Parietal lobe (tissue), 1 donor: ENCODE measurements around the gene BGN. TPM values are rescaled to one million over a fixed set of nuclear protein-coding genes. Genes with fewer than 3 reads are reported as not detected.

ENCODE experiments used
- total RNA-seq: library from RNA; depleted of rRNA; stranded (reverse); fragments of >200 nt; gene quantifications from one replicate; pipeline ENCODE4 v1.2.3, GENCODE V29; 2014

BGN gene
- 4.7 TPM for total RNA-seq

DNA sequence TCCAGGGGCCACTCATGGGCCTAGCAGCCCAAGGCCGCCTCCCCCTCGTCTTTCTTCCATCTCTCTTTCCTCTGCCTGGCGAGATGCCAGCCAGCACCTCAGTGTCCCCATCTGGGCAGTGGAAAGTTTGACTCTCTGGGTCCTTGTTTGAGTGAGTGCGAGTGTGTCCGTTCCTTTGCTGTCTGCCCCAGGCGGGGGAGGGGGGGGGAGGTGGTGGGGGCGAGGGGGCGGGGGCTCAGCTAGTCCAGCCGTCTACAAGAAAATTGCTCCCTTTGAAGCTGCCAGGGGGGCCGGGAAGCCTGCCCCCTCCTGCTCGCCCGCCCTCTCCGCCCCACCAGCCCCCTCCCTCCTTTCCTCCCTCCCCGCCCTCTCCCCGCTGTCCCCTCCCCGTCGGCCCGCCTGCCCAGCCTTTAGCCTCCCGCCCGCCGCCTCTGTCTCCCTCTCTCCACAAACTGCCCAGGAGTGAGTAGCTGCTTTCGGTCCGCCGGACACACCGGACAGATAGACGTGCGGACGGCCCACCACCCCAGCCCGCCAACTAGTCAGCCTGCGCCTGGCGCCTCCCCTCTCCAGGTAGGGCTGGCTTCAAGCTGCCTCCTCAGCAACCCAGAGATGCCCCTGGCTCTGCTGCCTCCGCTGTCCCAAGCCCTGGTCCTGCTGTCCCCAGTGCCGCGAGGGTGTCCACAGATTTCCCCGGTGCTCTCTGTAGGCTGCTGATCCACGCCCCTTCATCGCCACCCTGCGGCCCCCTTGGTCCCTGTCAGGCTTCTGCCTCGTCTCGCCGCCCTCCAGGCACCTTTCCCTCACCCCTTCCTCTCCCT lies at the start of gene BGN:
Gene BGN, plus strand, starts transcription at position 440 of the 821 bp plus-strand sequence. CDS start 9,652 bp downstream, outside the sequence.

DNA sequence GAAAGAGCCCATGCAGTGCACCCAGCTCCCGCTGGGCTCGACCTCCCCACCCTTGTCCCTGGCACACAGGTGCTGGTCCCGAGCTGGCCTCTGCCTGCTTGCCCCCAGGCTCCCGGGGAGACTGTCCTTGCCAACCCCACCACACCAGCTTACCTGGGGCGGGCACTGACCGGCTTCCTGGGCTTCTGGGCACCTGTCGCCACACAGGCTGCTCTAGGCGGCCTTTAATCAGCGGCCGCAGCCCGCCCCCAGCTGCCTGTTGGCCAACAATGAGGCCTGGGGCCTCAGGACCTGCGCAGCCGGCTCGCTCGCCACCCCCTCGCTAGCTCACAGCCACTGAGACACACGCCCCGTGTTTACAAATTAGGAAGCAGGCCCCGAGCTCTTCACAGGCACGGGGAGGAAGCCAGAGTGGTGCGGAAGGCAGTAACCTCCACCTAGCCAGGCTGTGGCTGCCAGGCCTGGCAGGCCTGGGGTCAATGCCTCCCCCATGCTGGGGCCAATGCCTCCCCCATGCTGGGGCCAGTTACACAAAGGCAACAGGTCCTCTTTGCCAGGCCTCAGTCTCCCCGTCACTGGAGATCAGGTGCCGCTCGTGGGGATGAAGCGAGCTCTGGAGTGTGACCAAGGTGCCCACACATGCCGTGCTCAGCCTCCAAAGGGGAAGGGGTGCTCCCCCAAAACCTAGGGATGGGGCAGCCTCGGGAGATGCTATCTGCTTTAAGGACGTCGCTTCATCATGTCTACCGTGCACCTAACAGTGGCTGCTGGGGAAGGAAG lies 48.7 kb upstream of the BGN start, which contains the start of gene TREX2:
Gene TREX2, minus strand, starts transcription at position 201 of the 780 bp plus-strand sequence. CDS start 626 bp downstream, outside the sequence.

DNA sequence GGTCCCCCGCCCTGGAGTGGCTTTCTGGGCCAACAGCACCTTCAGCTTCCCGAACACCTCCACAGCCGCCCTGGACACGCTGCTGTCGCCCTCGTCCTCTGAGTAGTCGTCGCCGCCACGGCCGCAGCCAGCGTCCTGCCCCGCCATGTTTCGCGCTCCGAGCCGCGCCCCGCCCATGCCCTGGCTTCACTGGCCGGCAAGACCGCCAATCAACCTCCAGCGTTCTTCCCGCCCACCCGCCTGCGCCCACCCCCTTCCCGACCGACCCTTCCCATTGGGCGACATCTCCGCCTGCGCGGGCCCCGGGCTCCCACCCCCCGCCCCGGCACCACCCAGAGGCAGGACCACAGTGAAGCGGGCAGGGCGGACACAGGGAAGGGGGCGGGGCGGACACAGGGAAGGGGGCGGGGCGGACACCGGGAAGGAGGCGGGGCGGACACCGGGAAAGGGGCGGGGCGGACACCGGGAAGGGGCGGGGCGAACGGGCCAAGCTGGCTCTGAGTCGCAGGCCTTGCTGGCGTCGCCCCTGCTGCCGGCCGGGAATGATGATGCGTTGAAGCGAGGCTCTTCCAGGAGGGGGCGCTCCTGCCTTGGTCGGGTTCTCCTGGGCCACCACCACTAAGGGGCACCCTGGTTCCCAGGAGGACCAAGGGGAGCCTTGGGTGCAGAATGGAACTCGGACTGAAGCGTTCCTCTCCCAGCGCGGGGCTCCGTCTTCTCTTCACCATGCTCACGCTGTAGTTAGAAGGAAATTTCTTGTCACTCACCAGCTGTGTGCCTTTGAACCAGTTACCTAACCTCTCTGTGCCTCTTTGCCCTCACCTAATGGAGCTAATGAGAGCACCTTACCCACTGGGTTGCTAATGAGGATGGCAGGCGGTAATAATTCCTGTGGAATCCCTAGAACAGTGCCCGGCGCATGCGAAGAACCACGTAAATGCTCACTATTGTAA lies 24.1 kb upstream of the BGN start, which contains the start of gene HAUS7:
Gene HAUS7, minus strand, starts transcription at position 166 of the 953 bp plus-strand sequence. Its CDS starts 19 bp downstream, at position 147.

DNA sequence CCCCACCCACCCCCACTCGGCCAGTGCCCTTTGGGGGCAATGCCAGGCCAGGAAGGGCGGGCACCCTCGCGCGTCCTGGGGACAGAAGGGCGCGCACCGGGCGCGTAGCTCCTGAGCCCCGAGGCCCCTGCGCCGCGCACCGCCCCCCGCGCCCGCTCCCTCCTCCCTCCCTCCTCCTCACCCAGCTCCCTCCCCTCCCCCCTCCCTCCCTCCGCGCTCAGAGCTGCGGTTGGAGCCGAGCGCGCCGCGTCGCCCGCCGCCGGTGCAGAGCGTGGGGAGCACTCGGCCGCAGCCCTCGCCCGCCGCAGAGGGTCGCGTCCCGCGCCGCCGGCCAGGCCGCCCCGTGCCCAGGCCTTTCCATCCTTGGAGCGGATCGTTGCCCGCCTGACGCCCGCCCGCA lies 22.6 kb downstream of the BGN start, which contains the start of gene ATP2B3:
Gene ATP2B3, plus strand, starts transcription at position 220 of the 400 bp plus-strand sequence. CDS start 18,606 bp downstream, outside the sequence.

Other genes starting within 250 kb of the BGN start
- not detected for gene PNMA6F, start 173.2 kb upstream of the BGN start, total RNA-seq
- 13.8 TPM for gene ZNF275, start 160.8 kb upstream of the BGN start, total RNA-seq
- not detected for gene PNMA6E, start 93.6 kb upstream of the BGN start, total RNA-seq
- 1.9 TPM for gene ZFP92, start 83.5 kb upstream of the BGN start, total RNA-seq
- 1.9 TPM for gene TREX2, start 48.9 kb upstream of the BGN start, total RNA-seq
- gene HAUS7, start 24.4 kb upstream of the BGN start, total RNA-seq: 11.0 TPM
- gene ATP2B3, start 22.7 kb downstream of the BGN start, total RNA-seq: 11.6 TPM
- gene CCNQ, start 104.2 kb downstream of the BGN start, total RNA-seq: 15.7 TPM
- 1.6 TPM for gene DUSP9, start 152.2 kb downstream of the BGN start, total RNA-seq
- gene PNCK, start 178.8 kb downstream of the BGN start, total RNA-seq: 33.8 TPM
- 19.4 TPM for gene SLC6A8, start 192.9 kb downstream of the BGN start, total RNA-seq
- gene BCAP31, start 229.4 kb downstream of the BGN start, total RNA-seq: 43.8 TPM
- gene ABCD1, start 229.9 kb downstream of the BGN start, total RNA-seq: 8.8 TPM